Measurements from ENCODE around the gene NEGR1. TPM values are rescaled to one million over a fixed set of nuclear protein-coding genes. Genes with fewer than 3 reads are reported as not detected.

NEGR1 gene
- total RNA-seq, 4 donors from 2014 or later = 1.6 to 4.7 (median 2.3) TPM

- H3K9me3 ChIP-seq = no peaks in the 10 kb centered on the region
- DNase-seq = no peak
- H3K27ac ChIP-seq = no peak overlapping the region
- no peaks in the 10 kb centered on the region for H3K27me3 ChIP-seq
- H3K4me3 ChIP-seq = no peak overlapping the region
- no peak for TF ChIP-seq CTCF (IDR thresholded peaks at IDR 0.05)
- no peak for TF ChIP-seq POLR2A (IDR thresholded peaks at IDR 0.05)
- no peaks in the 10 kb centered on the region for H3K36me3 ChIP-seq
- H3K4me1 ChIP-seq = no peaks in the 10 kb centered on the region
Observed at GRCh38 chr1:71610476-71610875, 671.9 kb downstream of the NEGR1 start.

- TF ChIP-seq CTCF (IDR thresholded peaks at IDR 0.05) (no peak), POLR2A (IDR thresholded peaks at IDR 0.05) (no peak)
- Histone ChIP-seq H3K9me3 (no peaks in the 10 kb centered on the region), H3K4me3 (no peak overlapping the region), H3K4me1 (no peaks in the 10 kb centered on the region), H3K36me3 (no peaks in the 10 kb centered on the region), H3K27ac (no peak overlapping the region), H3K27me3 (no peaks in the 10 kb centered on the region)
- DNase-seq = no peak
Observed at GRCh38 chr1:71603044-71603776, 679.1 kb downstream of the NEGR1 start.

GRCh38 chr1:71600023-71600422 lies 682.3 kb downstream of the NEGR1 start:
- TF ChIP-seq CTCF (IDR thresholded peaks at IDR 0.05) = no peak
- TF ChIP-seq POLR2A (IDR thresholded peaks at IDR 0.05) = no peak
- Histone ChIP-seq H3K4me3 (no peak overlapping the region), H3K27me3 (no peaks in the 10 kb centered on the region), H3K4me1 (no peaks in the 10 kb centered on the region), H3K27ac (no peak overlapping the region), H3K36me3 (no peaks in the 10 kb centered on the region), H3K9me3 (no peaks in the 10 kb centered on the region)
- DNase-seq = no peak

GRCh38 chr1:71599306-71599705 lies 683.0 kb downstream of the NEGR1 start:
- Histone ChIP-seq H3K9me3 (no peaks in the 10 kb centered on the region), H3K4me1 (no peaks in the 10 kb centered on the region), H3K36me3 (no peaks in the 10 kb centered on the region), H3K27ac (no peak overlapping the region), H3K27me3 (no peaks in the 10 kb centered on the region), H3K4me3 (no peak overlapping the region)
- TF ChIP-seq CTCF (IDR thresholded peaks at IDR 0.05) (no peak), POLR2A (IDR thresholded peaks at IDR 0.05) (no peak)
- no peak for DNase-seq

- Histone ChIP-seq H3K27me3 (no peaks in the 10 kb centered on the region), H3K36me3 (no peaks in the 10 kb centered on the region), H3K27ac (no peak overlapping the region), H3K4me1 (no peaks in the 10 kb centered on the region), H3K4me3 (no peak overlapping the region), H3K9me3 (no peaks in the 10 kb centered on the region)
- TF ChIP-seq POLR2A (IDR thresholded peaks at IDR 0.05) (no peak), CTCF (IDR thresholded peaks at IDR 0.05) (no peak)
- DNase-seq = no peak
Observed at GRCh38 chr1:71593523-71593922, 688.8 kb downstream of the NEGR1 start.

Measured in Peyer's patch (tissue), 4 donors.